Parathyroid adenoma (tissue), 2 donors: Measurements from ENCODE around the gene TM7SF2.

Source experiments
- H2AFZ ChIP-seq: fragments of 300-600 bp; sonication (generic); one replicate; pipeline ENCODE4 v1.7.0; 2017; ENCODE audit warnings: antibody characterized with exemption, mild to moderate bottlenecking
- H3K27ac ChIP-seq: fragments of 300-600 bp; sonication (generic); one replicate; pipeline ENCODE4 v1.7.0; 2017
- H3K27me3 ChIP-seq: fragments of 300-600 bp; sonication (generic); one replicate; pipeline ENCODE4 v1.7.0; 2017; ENCODE audit warnings: low read length; ENCODE audit not compliant: control insufficient read depth, insufficient read depth
- H3K36me3 ChIP-seq: fragments of 300-600 bp; sonication (generic); one replicate; pipeline ENCODE4 v1.7.0; 2017; ENCODE audit warnings: low read length; ENCODE audit not compliant: control insufficient read depth, insufficient read depth
- H3K4me1 ChIP-seq: fragments of 300-600 bp; sonication (generic); one replicate; pipeline ENCODE4 v1.7.0; 2017; ENCODE audit warnings: control low read depth
- H3K4me2 ChIP-seq: fragments of 300-600 bp; sonication (generic); one replicate; pipeline ENCODE4 v1.7.0; 2017; ENCODE audit warnings: low read length
- H3K4me3 ChIP-seq: fragments of 300-600 bp; sonication (generic); one replicate; pipeline ENCODE4 v1.7.0; 2017; ENCODE audit warnings: low read depth, low read length
- H3K79me2 ChIP-seq: fragments of 300-600 bp; sonication (generic); one replicate; pipeline ENCODE4 v1.7.0; 2017; ENCODE audit warnings: control low read depth
- H3K9ac ChIP-seq: fragments of 300-600 bp; sonication (generic); one replicate; pipeline ENCODE4 v1.7.0; 2017; ENCODE audit warnings: mild to moderate bottlenecking
- H3K9me3 ChIP-seq: fragments of 300-600 bp; sonication (generic); one replicate; pipeline ENCODE4 v1.7.0; 2017; ENCODE audit warnings: low read length; ENCODE audit not compliant: control insufficient read depth
- CTCF ChIP-seq: fragments of 300-600 bp; sonication (generic); IDR thresholded peaks from one replicate; pipeline ENCODE4 v1.7.0; 2017; ENCODE audit warnings: antibody characterized with exemption, mild to moderate bottlenecking
- donor health status: primary hyperparathyroidism.

TM7SF2 gene

GRCh38 chr11:65111744-65112545 is at the start of gene TM7SF2:
TSS of gene TM7SF2 (plus strand) at chr11:65111872. CDS start at chr11:65112016, 144 bp downstream.
- Histone ChIP-seq H3K4me2 (peak within 1 kb of the TSS; percentile 84), H3K9me3 (no peaks in the 10 kb centered on the region), H2AFZ (peak within 1 kb of the TSS; percentile 70), H3K9ac (no peak within 1 kb of the TSS), H3K4me3 (peak within 1 kb of the TSS; percentile 68), H3K27me3 (no peaks in the 10 kb centered on the region), H3K4me1 (peaks cover 5% of the 10 kb centered on the region), H3K36me3 (no peaks in the 10 kb centered on the region), H3K79me2 (peaks cover 2% of the 10 kb centered on the region), H3K27ac (peak within 1 kb of the TSS; percentile 69)
- TF ChIP-seq CTCF = no peak

GRCh38 chr11:65063532-65063931 is 48.1 kb upstream of the TM7SF2 start:
- TF ChIP-seq CTCF = no peak

GRCh38 chr11:65064847-65065240 is 46.8 kb upstream of the TM7SF2 start:
- H3K79me2 ChIP-seq = no peaks in the 10 kb centered on the region
- TF ChIP-seq CTCF = no peak
- H3K36me3 ChIP-seq = no peaks in the 10 kb centered on the region
- H2AFZ ChIP-seq = no peak overlapping the region
- H3K4me2 ChIP-seq = no peak overlapping the region
- H3K9ac ChIP-seq = no peak overlapping the region
- no peaks in the 10 kb centered on the region for H3K27me3 ChIP-seq
- H3K9me3 ChIP-seq = no peaks in the 10 kb centered on the region
- no peak overlapping the region for H3K27ac ChIP-seq
- H3K4me3 ChIP-seq = no peak overlapping the region
- H3K4me1 ChIP-seq = no peaks in the 10 kb centered on the region

More at GRCh38 chr11:65063532-65063931, 48.1 kb upstream of the TM7SF2 start:
- H3K4me3 ChIP-seq = no peak overlapping the region
- H3K27me3 ChIP-seq = no peaks in the 10 kb centered on the region
- no peak overlapping the region for H3K9ac ChIP-seq
- H3K27ac ChIP-seq = no peak overlapping the region
- no peaks in the 10 kb centered on the region for H3K36me3 ChIP-seq
- no peaks in the 10 kb centered on the region for H3K79me2 ChIP-seq
- no peaks in the 10 kb centered on the region for H3K4me1 ChIP-seq
- no peak overlapping the region for H2AFZ ChIP-seq
- no peak overlapping the region for H3K4me2 ChIP-seq
- H3K9me3 ChIP-seq = no peaks in the 10 kb centered on the region

GRCh38 chr11:65065851-65066250 is 45.8 kb upstream of the TM7SF2 start:
- Histone ChIP-seq H3K27ac (no peak overlapping the region), H3K9ac (no peak overlapping the region), H2AFZ (no peak overlapping the region)

More at GRCh38 chr11:65065851-65066250, 45.8 kb upstream of the TM7SF2 start:
- no peaks in the 10 kb centered on the region for H3K36me3 ChIP-seq
- H3K4me2 ChIP-seq = no peak overlapping the region
- no peaks in the 10 kb centered on the region for H3K79me2 ChIP-seq
- no peaks in the 10 kb centered on the region for H3K27me3 ChIP-seq
- no peaks in the 10 kb centered on the region for H3K9me3 ChIP-seq
- no peak overlapping the region for H3K4me3 ChIP-seq
- H3K4me1 ChIP-seq = no peaks in the 10 kb centered on the region
- TF ChIP-seq CTCF = no peak
